ENCODE results near the gene ALDH1B1.

DNA sequence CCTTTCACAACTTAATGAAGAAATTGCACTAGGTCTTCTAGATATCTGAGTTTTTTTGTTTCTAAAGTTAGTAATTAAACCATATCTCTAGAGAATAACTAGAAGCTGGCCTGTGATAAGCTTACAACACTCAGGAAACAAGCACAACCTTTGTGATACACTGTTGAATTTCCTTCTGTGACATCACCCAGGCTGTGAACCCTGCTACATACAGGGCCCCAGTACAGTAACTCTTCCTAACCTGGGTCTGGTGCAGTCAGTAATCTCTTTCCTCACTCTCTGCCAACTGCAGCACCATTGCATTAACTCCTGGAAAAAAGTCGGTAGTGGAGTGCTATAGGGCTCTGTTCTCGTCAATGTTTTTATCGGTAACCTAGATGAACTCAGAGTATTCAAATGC, 42.4 kb downstream of the ALDH1B1 start:
- TF ChIP-seq POLR2AphosphoS5 (IDR thresholded peaks at IDR 0.05; ENCODE audit: borderline replicate concordance, low read depth, low read length) (no peak), EZH2 (IDR thresholded peaks at IDR 0.05) (no peak)

All from SK-N-MC (cell line).